ENCODE results near the gene IQGAP3.

The IQGAP3 gene

GRCh38 chr1:156601122-156601830 is 28.9 kb upstream of the IQGAP3 start, which contains the start of gene GPATCH4:
TSS of gene GPATCH4 (minus strand) at chr1:156601479.
- peak; percentile 64 for DNase-seq (ENCODE audit: low spot score)
- no peak for TF ChIP-seq CTCF (IDR thresholded peaks at IDR 0.05; ENCODE audit: extremely low read depth, insufficient read depth, missing control alignments)
- in situ Hi-C loops (cut with MboI; ENCODE audit: low pct_unique_long_range_greater_than_20kb, low sequenced_read_pairs, unreplicated experiment), result loop anchor here (10.0 kb wide), 1 partner anchor 146 kb away; no protein-coding TSS in a partner anchor

- in situ Hi-C loops (cut with MboI; ENCODE audit: low pct_unique_long_range_greater_than_20kb, low sequenced_read_pairs, unreplicated experiment), result loop anchor here (10.0 kb wide), 1 partner anchor 146 kb away; no protein-coding TSS in a partner anchor
- TF ChIP-seq CTCF (IDR thresholded peaks at IDR 0.05; ENCODE audit: extremely low read depth, insufficient read depth, missing control alignments), result no peak
- no peak for DNase-seq (ENCODE audit: low spot score)
Measured at GRCh38 chr1:156600733-156601121, 28.4 kb upstream of the IQGAP3 start.

- in situ Hi-C loops (cut with MboI; ENCODE audit: low pct_unique_long_range_greater_than_20kb, low sequenced_read_pairs, unreplicated experiment), result loop anchor here (10.0 kb wide), 1 partner anchor 145 kb away; no protein-coding TSS in a partner anchor
- no peak for TF ChIP-seq CTCF (IDR thresholded peaks at IDR 0.05; ENCODE audit: extremely low read depth, insufficient read depth, missing control alignments)
- DNase-seq (ENCODE audit: low spot score), result no peak
Measured at GRCh38 chr1:156599811-156600210, 27.4 kb upstream of the IQGAP3 start.

- no peak for DNase-seq (ENCODE audit: low spot score)
- in situ Hi-C loops (cut with MboI; ENCODE audit: low pct_unique_long_range_greater_than_20kb, low sequenced_read_pairs, unreplicated experiment), result no loop called here
- no peak for TF ChIP-seq CTCF (IDR thresholded peaks at IDR 0.05; ENCODE audit: extremely low read depth, insufficient read depth, missing control alignments)
Measured at GRCh38 chr1:156598731-156599432, 26.5 kb upstream of the IQGAP3 start.

GRCh38 chr1:156598125-156598524 is 25.8 kb upstream of the IQGAP3 start:
- no peak for DNase-seq (ENCODE audit: low spot score)
- TF ChIP-seq CTCF (IDR thresholded peaks at IDR 0.05; ENCODE audit: extremely low read depth, insufficient read depth, missing control alignments), result no peak
- in situ Hi-C loops (cut with MboI; ENCODE audit: low pct_unique_long_range_greater_than_20kb, low sequenced_read_pairs, unreplicated experiment), result no loop called here

- no peak for TF ChIP-seq CTCF (IDR thresholded peaks at IDR 0.05; ENCODE audit: extremely low read depth, insufficient read depth, missing control alignments)
- in situ Hi-C loops (cut with MboI; ENCODE audit: low pct_unique_long_range_greater_than_20kb, low sequenced_read_pairs, unreplicated experiment), result no loop called here
- no peak for DNase-seq (ENCODE audit: low spot score)
Measured at GRCh38 chr1:156596426-156596825, 24.1 kb upstream of the IQGAP3 start.

Data from GM13977 (cell line).